K562 (cell line): ENCODE measurements around the gene WDR64. TPM values are rescaled to one million over a fixed set of nuclear protein-coding genes. Genes with fewer than 3 reads are reported as not detected.
A peak's percentile ranks its signal among the peaks of the same experiment; 100 is the strongest.

Source experiments
- CHCHD3 ChIP-seq: fragments of 250-450 bp; sonication (Bioruptor Pico); IDR thresholded peaks from 2 replicates; pipeline ENCODE4 v2.1.2; 2022; ENCODE audit warnings: mild to moderate bottlenecking
- CREM ChIP-seq: IDR thresholded peaks from 2 replicates; pipeline ENCODE4 v1.6.1; 2014; ENCODE audit warnings: antibody characterized with exemption, low read depth
- ETS1 ChIP-seq: conservative IDR thresholded peaks from 2 replicates; pipeline ENCODE4 v1.6.1; 2011; ENCODE audit warnings: low read depth, mild to moderate bottlenecking, low read length; ENCODE audit not compliant: control insufficient read depth
- ETV1 ChIP-seq: fragments of 450-650 bp; conservative IDR thresholded peaks from 2 replicates; pipeline ENCODE4 v1.6.1; 2016; ENCODE audit warnings: missing genetic modification characterization, control low read depth, low read depth, missing compliant biosample characterization
- FOXJ3 ChIP-seq: sonication (generic); formaldehyde crosslinking; IDR thresholded peaks from 2 replicates; pipeline ENCODE4 v1.4.0; 2020; ENCODE audit warnings: mild to moderate bottlenecking, missing genetic modification reagents
- SLC30A9 ChIP-seq: fragments of 250-450 bp; sonication (Bioruptor Pico); IDR thresholded peaks from 2 replicates; pipeline ENCODE4 v1.8.0; 2022; ENCODE audit warnings: mild to moderate bottlenecking, moderate library complexity
- TBL1XR1 ChIP-seq, 2 experiments: IDR thresholded peaks; 2 replicates each; pipeline ENCODE4 v1.6.1; 2012; ENCODE audit warnings: improper control_type of control experiment in 2 of 2, low read length in 2 of 2, mild to moderate bottlenecking in 1 of 2
- WHSC1 ChIP-seq: IDR thresholded peaks from one replicate; pipeline ENCODE4 v1.6.1; 2012; ENCODE audit warnings: low read length, control low read depth, inconsistent platforms
- ZNF133 ChIP-seq: fragments of 250-450 bp; sonication (Bioruptor Pico); IDR thresholded peaks from 2 replicates; pipeline ENCODE4 v1.4.0; 2020; ENCODE audit warnings: mild to moderate bottlenecking
- ZNF140 ChIP-seq: fragments of 250-450 bp; sonication (Bioruptor Pico); IDR thresholded peaks from 2 replicates; pipeline ENCODE4 v1.8.0; 2021; ENCODE audit warnings: moderate library complexity, mild to moderate bottlenecking, inconsistent platforms
- ZNF354B ChIP-seq: fragments of 250-450 bp; sonication (Bioruptor Pico); IDR thresholded peaks from 2 replicates; pipeline ENCODE4 v1.4.0; 2020
- polyA plus RNA-seq, 8 experiments: library from polyadenylated mRNA; depleted of rRNA in 4 of 8; stranded (reverse) in 5 of 8; unstranded in 3 of 8; fragments of >200 nt; fragmentation: Nextera tagmentation in 2 of 8; fragmentation: Illumina TruSeq in 1 of 8; extraction: Ambion mirVana in 2 of 8; extraction: Trizol in 1 of 8; gene quantifications; 2 replicates each; pipeline versions ENCODE4 v1.2.1 to v1.2.3, GENCODE V29; 2011 to 2014; ENCODE audit warnings: inconsistent platforms in 1 of 8, missing spikeins in 1 of 8
- total RNA-seq, 7 experiments: library from RNA; depleted of rRNA in 6 of 7; stranded (reverse); fragments of >200 nt in 6 of 7; fragmentation: Illumina TruSeq in 2 of 7; extraction: Trizol in 2 of 7; gene quantifications; 2 replicates each; pipeline versions ENCODE4 v1.2.1 to v1.2.3, GENCODE V29; 2011 to 2021; ENCODE audit warnings: low replicate concordance in 1 of 7
- TF ChIP-seq, protein P1 (sequence below): fragments of 250-450 bp; sonication (Bioruptor Pico); IDR thresholded peaks from 2 replicates; pipeline ENCODE4 v1.5.0; 2020; ENCODE audit warnings: mild to moderate bottlenecking, borderline replicate concordance
- TF ChIP-seq, protein P2 (sequence below): fragments of 200-600 bp; sonication (generic); IDR thresholded peaks from one replicate; pipeline ENCODE4 v1.6.1; 2012; ENCODE audit warnings: mild to moderate bottlenecking, low read depth, low read length, inconsistent platforms

Gene WDR64
- total and polyA plus RNA-seq, 9 of the 15 experiments (the other 6 are each of a cell fraction or from before 2014, with no cell fraction given): 0.06 to 0.29 (median 0.19) TPM; not detected in 5

DNA sequence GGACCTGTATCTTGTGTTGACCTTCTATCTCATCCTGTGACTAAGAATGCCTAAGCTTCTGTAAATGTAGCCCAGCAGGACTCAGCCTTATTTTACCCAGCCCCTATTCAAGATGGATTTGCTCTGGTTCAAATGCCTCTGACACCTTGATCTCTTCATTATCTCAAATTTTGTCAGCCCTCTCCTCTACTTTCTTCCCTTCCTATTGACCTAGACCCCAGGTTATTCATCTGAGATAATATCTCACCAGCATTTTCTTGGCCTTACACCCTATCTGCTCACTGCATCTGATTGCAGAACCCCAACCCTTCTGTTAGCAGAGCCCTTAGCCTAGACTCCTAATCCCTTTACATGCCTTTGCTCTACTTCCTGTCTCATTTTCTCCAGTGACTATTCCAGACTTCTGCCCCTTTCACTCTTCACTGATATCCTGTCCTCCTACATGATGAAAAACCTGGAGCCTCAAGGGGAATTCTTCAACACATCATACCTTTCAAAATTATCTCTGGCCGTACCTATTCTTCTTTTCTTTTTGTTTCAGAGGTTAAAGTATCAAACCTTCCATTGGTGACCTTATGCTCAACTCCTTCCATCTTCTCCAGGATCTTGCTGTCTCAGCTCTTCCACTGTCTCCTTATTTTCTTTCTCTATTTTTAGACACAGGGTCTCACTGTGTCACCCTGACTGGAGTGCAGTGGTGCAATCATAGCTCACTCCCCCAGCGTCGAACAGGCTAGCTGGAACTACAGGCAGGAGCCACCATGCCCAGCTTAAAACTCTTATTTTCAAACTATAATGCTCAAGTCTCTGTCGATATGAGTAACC is 44.9 kb downstream of the WDR64 start (continued):
- TF ChIP-seq ETV1 (tag) (peak; percentile 51; the same call in 1 of the 2 replicates), CREM (no peak), ETS1 (no peak), FOXJ3 (no peak), ZNF140 (CRISPR knock-in tag) (peak; percentile 81; the same call in 1 of the 2 replicates), ZNF133 (CRISPR knock-in tag) (peak; percentile 85), SLC30A9 (CRISPR knock-in tag) (no peak), ZNF354B (CRISPR knock-in tag) (peak; percentile 78), TBL1XR1 (IDR thresholded peaks at IDR 0.05; ENCODE audit: low read length in 2 of 2) (no peak), CHCHD3 (CRISPR knock-in tag) (no peak), WHSC1 (no peak)
- TF ChIP-seq, protein P1, sequence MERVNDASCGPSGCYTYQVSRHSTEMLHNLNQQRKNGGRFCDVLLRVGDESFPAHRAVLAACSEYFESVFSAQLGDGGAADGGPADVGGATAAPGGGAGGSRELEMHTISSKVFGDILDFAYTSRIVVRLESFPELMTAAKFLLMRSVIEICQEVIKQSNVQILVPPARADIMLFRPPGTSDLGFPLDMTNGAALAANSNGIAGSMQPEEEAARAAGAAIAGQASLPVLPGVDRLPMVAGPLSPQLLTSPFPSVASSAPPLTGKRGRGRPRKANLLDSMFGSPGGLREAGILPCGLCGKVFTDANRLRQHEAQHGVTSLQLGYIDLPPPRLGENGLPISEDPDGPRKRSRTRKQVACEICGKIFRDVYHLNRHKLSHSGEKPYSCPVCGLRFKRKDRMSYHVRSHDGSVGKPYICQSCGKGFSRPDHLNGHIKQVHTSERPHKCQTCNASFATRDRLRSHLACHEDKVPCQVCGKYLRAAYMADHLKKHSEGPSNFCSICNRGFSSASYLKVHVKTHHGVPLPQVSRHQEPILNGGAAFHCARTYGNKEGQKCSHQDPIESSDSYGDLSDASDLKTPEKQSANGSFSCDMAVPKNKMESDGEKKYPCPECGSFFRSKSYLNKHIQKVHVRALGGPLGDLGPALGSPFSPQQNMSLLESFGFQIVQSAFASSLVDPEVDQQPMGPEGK (CRISPR knock-in tag): peak; percentile 76; the same call in 1 of the 2 replicates
- TF ChIP-seq, protein P2, sequence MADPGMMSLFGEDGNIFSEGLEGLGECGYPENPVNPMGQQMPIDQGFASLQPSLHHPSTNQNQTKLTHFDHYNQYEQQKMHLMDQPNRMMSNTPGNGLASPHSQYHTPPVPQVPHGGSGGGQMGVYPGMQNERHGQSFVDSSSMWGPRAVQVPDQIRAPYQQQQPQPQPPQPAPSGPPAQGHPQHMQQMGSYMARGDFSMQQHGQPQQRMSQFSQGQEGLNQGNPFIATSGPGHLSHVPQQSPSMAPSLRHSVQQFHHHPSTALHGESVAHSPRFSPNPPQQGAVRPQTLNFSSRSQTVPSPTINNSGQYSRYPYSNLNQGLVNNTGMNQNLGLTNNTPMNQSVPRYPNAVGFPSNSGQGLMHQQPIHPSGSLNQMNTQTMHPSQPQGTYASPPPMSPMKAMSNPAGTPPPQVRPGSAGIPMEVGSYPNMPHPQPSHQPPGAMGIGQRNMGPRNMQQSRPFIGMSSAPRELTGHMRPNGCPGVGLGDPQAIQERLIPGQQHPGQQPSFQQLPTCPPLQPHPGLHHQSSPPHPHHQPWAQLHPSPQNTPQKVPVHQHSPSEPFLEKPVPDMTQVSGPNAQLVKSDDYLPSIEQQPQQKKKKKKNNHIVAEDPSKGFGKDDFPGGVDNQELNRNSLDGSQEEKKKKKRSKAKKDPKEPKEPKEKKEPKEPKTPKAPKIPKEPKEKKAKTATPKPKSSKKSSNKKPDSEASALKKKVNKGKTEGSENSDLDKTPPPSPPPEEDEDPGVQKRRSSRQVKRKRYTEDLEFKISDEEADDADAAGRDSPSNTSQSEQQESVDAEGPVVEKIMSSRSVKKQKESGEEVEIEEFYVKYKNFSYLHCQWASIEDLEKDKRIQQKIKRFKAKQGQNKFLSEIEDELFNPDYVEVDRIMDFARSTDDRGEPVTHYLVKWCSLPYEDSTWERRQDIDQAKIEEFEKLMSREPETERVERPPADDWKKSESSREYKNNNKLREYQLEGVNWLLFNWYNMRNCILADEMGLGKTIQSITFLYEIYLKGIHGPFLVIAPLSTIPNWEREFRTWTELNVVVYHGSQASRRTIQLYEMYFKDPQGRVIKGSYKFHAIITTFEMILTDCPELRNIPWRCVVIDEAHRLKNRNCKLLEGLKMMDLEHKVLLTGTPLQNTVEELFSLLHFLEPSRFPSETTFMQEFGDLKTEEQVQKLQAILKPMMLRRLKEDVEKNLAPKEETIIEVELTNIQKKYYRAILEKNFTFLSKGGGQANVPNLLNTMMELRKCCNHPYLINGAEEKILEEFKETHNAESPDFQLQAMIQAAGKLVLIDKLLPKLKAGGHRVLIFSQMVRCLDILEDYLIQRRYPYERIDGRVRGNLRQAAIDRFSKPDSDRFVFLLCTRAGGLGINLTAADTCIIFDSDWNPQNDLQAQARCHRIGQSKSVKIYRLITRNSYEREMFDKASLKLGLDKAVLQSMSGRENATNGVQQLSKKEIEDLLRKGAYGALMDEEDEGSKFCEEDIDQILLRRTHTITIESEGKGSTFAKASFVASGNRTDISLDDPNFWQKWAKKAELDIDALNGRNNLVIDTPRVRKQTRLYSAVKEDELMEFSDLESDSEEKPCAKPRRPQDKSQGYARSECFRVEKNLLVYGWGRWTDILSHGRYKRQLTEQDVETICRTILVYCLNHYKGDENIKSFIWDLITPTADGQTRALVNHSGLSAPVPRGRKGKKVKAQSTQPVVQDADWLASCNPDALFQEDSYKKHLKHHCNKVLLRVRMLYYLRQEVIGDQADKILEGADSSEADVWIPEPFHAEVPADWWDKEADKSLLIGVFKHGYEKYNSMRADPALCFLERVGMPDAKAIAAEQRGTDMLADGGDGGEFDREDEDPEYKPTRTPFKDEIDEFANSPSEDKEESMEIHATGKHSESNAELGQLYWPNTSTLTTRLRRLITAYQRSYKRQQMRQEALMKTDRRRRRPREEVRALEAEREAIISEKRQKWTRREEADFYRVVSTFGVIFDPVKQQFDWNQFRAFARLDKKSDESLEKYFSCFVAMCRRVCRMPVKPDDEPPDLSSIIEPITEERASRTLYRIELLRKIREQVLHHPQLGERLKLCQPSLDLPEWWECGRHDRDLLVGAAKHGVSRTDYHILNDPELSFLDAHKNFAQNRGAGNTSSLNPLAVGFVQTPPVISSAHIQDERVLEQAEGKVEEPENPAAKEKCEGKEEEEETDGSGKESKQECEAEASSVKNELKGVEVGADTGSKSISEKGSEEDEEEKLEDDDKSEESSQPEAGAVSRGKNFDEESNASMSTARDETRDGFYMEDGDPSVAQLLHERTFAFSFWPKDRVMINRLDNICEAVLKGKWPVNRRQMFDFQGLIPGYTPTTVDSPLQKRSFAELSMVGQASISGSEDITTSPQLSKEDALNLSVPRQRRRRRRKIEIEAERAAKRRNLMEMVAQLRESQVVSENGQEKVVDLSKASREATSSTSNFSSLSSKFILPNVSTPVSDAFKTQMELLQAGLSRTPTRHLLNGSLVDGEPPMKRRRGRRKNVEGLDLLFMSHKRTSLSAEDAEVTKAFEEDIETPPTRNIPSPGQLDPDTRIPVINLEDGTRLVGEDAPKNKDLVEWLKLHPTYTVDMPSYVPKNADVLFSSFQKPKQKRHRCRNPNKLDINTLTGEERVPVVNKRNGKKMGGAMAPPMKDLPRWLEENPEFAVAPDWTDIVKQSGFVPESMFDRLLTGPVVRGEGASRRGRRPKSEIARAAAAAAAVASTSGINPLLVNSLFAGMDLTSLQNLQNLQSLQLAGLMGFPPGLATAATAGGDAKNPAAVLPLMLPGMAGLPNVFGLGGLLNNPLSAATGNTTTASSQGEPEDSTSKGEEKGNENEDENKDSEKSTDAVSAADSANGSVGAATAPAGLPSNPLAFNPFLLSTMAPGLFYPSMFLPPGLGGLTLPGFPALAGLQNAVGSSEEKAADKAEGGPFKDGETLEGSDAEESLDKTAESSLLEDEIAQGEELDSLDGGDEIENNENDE: no peak
